Fibroblast of skin of abdomen (primary cell): ENCODE results near the gene CDCA7.
"Not testable (repeated sequence)": the region's sequence is repeated elsewhere in the genome, so short reads cannot be mapped to it uniquely, and the experiment has no call there.

ENCODE experiments used
- DNase-seq: peaks from one replicate; pipeline ENCODE4 v3.0.0-alpha.2; 2013

The CDCA7 gene

DNA sequence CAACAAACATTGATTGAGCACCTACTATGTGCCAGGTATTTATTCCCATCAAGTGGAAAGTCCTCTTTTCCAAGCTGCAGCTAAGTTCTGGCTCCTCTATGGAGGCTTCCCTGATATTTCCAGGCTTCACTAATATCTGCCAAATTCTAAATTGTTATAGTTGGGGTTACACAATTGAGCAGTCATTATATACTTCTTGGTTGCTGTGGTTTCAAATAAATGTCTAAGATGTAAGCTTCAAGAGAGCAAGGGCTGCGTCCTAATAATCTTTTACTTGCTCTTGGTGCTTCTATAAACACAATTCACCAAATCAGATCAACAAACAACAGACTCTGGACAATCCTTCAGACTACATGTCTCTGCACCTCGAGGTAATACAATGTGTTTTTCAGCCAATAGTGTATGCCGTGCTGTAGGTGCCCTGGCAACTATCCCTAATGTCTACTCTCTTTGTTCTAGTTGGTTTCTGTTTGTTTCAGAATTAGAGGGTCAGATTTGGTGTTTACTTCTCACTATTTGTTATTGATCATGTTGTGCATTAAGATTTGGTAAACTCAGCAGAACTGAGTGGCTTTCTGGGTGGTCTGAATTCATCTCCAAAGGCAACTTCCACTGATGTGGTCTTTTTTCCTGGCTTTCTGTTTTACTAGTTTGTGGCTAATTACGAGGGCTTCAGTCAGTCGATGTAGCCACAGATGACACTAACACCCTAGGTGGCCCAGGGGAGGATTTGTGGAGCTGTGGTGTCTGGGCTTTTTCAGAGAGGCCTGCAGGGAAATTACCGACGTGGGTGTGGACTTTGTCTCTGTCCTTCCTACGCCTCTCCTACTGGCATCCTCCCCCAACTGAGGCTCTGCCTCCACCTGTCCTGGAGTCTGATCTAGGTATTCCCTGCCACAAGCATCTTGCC is 50.4 kb downstream of the CDCA7 start:
- no peak for DNase-seq

DNA sequence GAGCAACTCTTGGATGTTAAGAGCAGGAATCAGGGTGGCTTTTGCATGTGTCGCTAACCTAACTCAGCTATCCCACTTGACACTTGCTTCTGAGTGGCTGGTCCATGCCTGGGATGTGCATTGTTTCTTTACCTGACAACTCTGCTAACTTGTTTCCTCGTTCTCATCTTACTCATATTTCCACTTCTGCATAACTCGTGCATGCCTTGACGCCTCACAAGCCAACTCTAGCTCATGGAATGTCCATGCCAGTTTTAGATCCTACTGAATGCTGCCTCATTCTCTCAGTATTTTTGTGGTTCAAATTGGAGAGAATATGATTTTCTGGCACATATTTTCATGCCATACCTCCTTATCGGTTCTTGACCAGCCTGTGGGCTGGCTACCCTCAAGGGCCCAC is 52.5 kb downstream of the CDCA7 start:
- no peak for DNase-seq

- DNase-seq: peak; percentile 54
Observed at GRCh38 chr2:173407646-173408045, 53.0 kb downstream of the CDCA7 start.

- no peak for DNase-seq
Observed at GRCh38 chr2:173410579-173410978, 55.9 kb downstream of the CDCA7 start.

- no peak for DNase-seq
Observed at GRCh38 chr2:173412628-173413027, 58.0 kb downstream of the CDCA7 start.

GRCh38 chr2:173414823-173415322 is 60.2 kb downstream of the CDCA7 start:
- DNase-seq: peak; percentile 82

DNA sequence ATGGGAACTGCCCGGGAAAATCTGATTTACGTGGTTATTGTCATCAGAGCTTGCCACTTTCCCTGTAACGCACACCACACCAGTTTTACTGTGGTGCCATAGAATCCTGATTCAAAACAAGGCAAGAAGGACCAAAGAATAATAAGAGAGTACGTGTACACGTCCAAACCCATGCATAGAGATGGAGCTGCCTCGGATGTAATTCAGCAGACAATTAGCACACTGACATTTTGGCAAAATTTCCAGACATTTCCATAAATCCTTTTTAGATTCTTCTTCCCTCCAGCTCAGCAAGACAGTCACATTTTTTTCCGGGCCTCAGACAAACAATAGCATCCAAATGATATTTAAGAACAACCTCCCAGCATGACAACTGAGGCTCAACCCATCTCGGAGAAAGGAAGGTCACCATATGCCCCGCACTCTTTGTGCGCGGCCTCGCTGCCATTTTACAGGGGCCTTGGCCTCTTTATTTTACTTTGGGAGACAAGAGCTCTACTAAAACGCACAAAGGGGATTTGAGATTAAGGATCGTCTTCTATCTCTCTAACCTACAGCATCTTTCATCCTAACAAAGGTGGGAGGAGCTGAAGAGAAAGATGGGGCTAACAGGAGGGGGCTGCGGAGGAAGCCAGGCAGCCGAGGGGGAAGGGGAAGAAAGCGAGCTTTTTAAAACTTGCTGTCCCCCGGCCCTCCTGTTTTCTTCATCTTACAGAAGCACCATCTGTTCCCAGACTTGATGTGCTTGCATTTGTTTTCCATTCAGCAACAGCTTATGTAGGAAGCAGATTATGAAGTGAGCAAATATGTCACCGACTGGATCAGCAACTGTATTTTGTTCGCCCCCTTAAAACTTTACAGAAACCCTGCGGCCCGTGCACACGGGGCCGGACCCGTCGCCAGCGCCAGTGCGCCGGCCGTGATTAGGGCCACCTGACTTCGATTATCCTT is 61.0 kb downstream of the CDCA7 start:
- peak; percentile 45 for DNase-seq

DNA sequence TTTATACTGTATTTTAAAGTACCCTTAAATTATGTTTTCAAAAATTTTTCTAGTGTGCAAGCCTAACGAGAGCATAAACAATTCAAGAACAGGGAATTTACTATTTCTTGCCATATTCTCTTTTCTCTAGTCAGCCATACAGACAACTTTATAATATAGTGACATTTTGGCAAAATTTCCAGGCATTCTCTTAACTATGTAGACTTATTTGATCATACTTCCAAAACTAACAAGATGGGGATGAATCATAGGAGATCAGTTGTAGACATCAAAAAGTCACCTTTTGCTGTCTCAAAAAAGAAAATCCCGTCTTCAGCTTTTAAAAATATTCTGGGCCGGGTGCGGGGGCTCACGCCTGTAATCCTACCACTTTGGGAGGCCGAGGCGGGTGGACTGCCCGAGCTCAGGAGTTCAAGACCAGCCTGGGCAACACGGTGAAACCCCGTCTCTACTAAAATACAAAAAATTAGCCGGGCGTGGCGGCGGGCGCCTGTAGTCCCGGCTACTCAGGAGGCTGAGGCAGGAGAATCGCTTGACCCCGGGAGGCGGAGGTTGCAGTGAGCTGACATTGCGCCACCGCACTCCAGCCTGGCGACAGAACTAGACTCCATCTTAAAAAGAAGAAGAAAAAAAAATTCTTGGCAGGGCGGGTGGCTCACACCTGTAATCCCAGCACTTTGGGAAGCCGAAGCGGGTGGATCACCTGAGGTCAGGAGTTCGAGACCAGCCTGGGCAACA is 61.9 kb downstream of the CDCA7 start:
- not testable (repeated sequence) for DNase-seq

GRCh38 chr2:173417341-173417740 is 62.7 kb downstream of the CDCA7 start:
- no peak for DNase-seq

DNA sequence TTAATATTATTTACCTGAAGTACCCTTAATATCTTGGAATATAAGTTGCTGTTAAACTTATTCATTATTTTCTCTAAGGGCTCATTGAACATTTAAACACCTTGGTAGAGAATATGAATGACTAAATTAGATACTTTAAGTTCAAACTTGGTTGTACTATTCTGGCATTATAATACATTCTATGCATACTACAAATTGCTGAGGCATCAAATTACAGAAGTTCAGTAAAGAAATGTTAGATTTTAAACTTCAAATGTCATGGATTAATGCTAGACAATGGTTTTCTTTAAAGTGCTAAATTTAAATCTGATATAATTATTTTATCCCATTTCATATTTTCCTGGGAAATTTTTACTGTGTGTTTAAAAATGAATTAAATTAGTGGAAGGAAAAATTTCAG is 63.1 kb downstream of the CDCA7 start:
- DNase-seq: no peak
